HepG2 (cell line): ENCODE measurements around the gene TSPAN11. TPM values are rescaled to one million over a fixed set of nuclear protein-coding genes. Genes with fewer than 3 reads are reported as not detected.

Experiments used
- ATAC-seq: fragments of 200-7000 bp; cut with Tn5 transposase; 3 replicates; pipeline ENCODE4 v1.9.1; 2020; ENCODE audit warnings: mild to moderate bottlenecking, moderate library complexity
- BruUV-seq: library from RNA; stranded (reverse); fragments of 400-500 nt; replicated peaks from 2 replicates; lab custom pipeline; 2021; lab: Mats Ljungman, UMichigan
- CTCF ChIA-PET: fragments of 300-600 bp; formaldehyde crosslinking; extraction: SDS; loops from one replicate; lab custom pipeline; 2021; ENCODE audit warnings: low total read pairs, inconsistent platforms, low intra/inter-chr PET ratio; lab: Yijun Ruan, JAX
- POLR2A ChIA-PET: fragments of 350-600 bp; sonication (Branson Sonifier 250); formaldehyde crosslinking; loops from one replicate; lab custom pipeline; 2020; ENCODE audit warnings: antibody characterized with exemption, inconsistent platforms; lab: Yijun Ruan, JAX
- DNase-seq: peaks from one replicate; pipeline ENCODE4 v3.0.0-alpha.2; 2015; ENCODE audit warnings: low spot score
- FAIRE-seq: peaks from 3 replicates; lab custom pipeline; 2011; peaks lifted over from hg19 to GRCh38; lab: Jason Lieb, UNC
- H2AFZ ChIP-seq: one replicate; pipeline ENCODE4 v1.6.1; 2011; ENCODE audit warnings: low read length, inconsistent platforms
- H3K27ac ChIP-seq: fragments of 300-600 bp; 3 replicates; pipeline ENCODE4 v1.8.0; 2011; ENCODE audit warnings: mixed run types, mild to moderate bottlenecking, mixed read lengths, low read length, inconsistent platforms; ENCODE audit not compliant: insufficient read depth; ENCODE audit errors: extremely low read length
- H3K27me3 ChIP-seq, 2 experiments: fragments of 200-600 bp in 1 of 2; 2 replicates in 1 of 2; 3 replicates in 1 of 2; pipeline versions ENCODE4 v1.6.0 to v1.8.0; 2011; ENCODE audit warnings: low read length in 2 of 2, mild to moderate bottlenecking in 2 of 2, moderate library complexity in 2 of 2, inconsistent platforms in 1 of 2; ENCODE audit not compliant: insufficient read depth in 2 of 2, control insufficient read depth in 1 of 2
- H3K36me3 ChIP-seq, 2 experiments: fragments of 200-600 bp in 1 of 2; replicated peaks in 1 of 2; 2 replicates in 1 of 2; 3 replicates in 1 of 2; pipeline versions ENCODE4 v1.5.1 to v1.8.0; 2011; ENCODE audit warnings: low read length in 2 of 2, inconsistent platforms in 1 of 2; ENCODE audit not compliant: insufficient read depth in 2 of 2, control insufficient read depth in 1 of 2
- H3K4me1 ChIP-seq: 2 replicates; pipeline ENCODE4 v1.5.1; 2012; ENCODE audit warnings: low read length, inconsistent platforms; ENCODE audit not compliant: insufficient read depth
- H3K4me2 ChIP-seq: 2 replicates; pipeline ENCODE4 v1.6.0; 2011; ENCODE audit warnings: low read depth, low read length, inconsistent platforms
- H3K4me3 ChIP-seq, 3 experiments: fragments of 200-600 bp in 1 of 3; sonication (generic), shearing (Covaris generic) in 1 of 3; replicated peaks in 1 of 3; 2 replicates each; pipeline ENCODE4 v1.5.1; 2011 to 2016; ENCODE audit warnings: low read length in 3 of 3, inconsistent platforms in 2 of 3, low read depth in 2 of 3, mild to moderate bottlenecking in 2 of 3, control low read depth in 1 of 3, mixed read lengths in 1 of 3; ENCODE audit not compliant: insufficient read depth in 1 of 3
- H3K79me2 ChIP-seq: one replicate; pipeline ENCODE4 v1.6.1; 2011; ENCODE audit warnings: low read length, inconsistent platforms; ENCODE audit not compliant: insufficient read depth
- H3K9ac ChIP-seq: 2 replicates; pipeline ENCODE4 v1.6.0; 2011; ENCODE audit warnings: mild to moderate bottlenecking, low read depth, low read length, inconsistent platforms; ENCODE audit not compliant: insufficient read depth
- H3K9me3 ChIP-seq: 2 replicates; pipeline ENCODE4 v1.5.1; 2012; ENCODE audit warnings: mild to moderate bottlenecking, low read length
- H4K20me1 ChIP-seq: 2 replicates; pipeline ENCODE4 v1.6.0; 2011; ENCODE audit warnings: inconsistent platforms, mild to moderate bottlenecking, low read length, moderate library complexity; ENCODE audit not compliant: insufficient read depth
- CREBL2 ChIP-seq: sonication (generic); formaldehyde crosslinking; IDR thresholded peaks from 2 replicates; pipeline ENCODE4 v1.8.1; 2023; ENCODE audit warnings: missing genetic modification reagents, mild to moderate bottlenecking, borderline replicate concordance
- FOSL2 ChIP-seq: sonication (generic); formaldehyde crosslinking; IDR thresholded peaks from 2 replicates; pipeline ENCODE4 v1.4.0; 2020; ENCODE audit warnings: missing genetic modification reagents
- HNRNPK ChIP-seq: fragments of 200-400 bp; formaldehyde crosslinking; IDR thresholded peaks from 2 replicates; pipeline ENCODE4 v1.6.1; 2018; ENCODE audit warnings: low read length, low read depth, moderate library complexity, mild to moderate bottlenecking; ENCODE audit not compliant: poor library complexity, severe bottlenecking
- ONECUT2 ChIP-seq: sonication (generic); formaldehyde crosslinking; IDR thresholded peaks from 2 replicates; pipeline ENCODE4 v1.4.0; 2020; ENCODE audit warnings: missing genetic modification reagents
- RFX1 ChIP-seq: fragments of 450-650 bp; IDR thresholded peaks from 2 replicates; pipeline ENCODE4 v1.6.1; 2017
- SMARCC2 ChIP-seq: fragments of 450-650 bp; IDR thresholded peaks from 2 replicates; pipeline ENCODE4 v1.6.1; 2017; ENCODE audit warnings: antibody characterized with exemption, mild to moderate bottlenecking
- ZNF101 ChIP-seq: sonication (generic); formaldehyde crosslinking; IDR thresholded peaks from 2 replicates; pipeline ENCODE4 v1.4.0; 2020; ENCODE audit warnings: mild to moderate bottlenecking, low read depth, missing genetic modification reagents, borderline replicate concordance
- ZNF235 ChIP-seq: sonication (generic); formaldehyde crosslinking; IDR thresholded peaks from 2 replicates; pipeline ENCODE4 v1.8.1; 2023; ENCODE audit warnings: mild to moderate bottlenecking, missing genetic modification reagents, borderline replicate concordance
- ZNF253 ChIP-seq: sonication (generic); formaldehyde crosslinking; IDR thresholded peaks from 2 replicates; pipeline ENCODE4 v1.8.0; 2022; ENCODE audit warnings: mild to moderate bottlenecking, missing genetic modification reagents, borderline replicate concordance
- ZNF468 ChIP-seq: sonication (generic); formaldehyde crosslinking; IDR thresholded peaks from 2 replicates; pipeline ENCODE4 v1.8.0; 2022; ENCODE audit warnings: mild to moderate bottlenecking, moderate library complexity, missing genetic modification reagents
- ZNF574 ChIP-seq: sonication (generic); formaldehyde crosslinking; IDR thresholded peaks from 2 replicates; pipeline ENCODE4 v1.4.0; 2020; ENCODE audit warnings: missing genetic modification reagents
- ZNF660 ChIP-seq: sonication (generic); formaldehyde crosslinking; IDR thresholded peaks from 2 replicates; pipeline ENCODE4 v1.5.1; 2020; ENCODE audit warnings: mild to moderate bottlenecking, low read depth, missing genetic modification reagents, borderline replicate concordance
- ZNF83 ChIP-seq: sonication (generic); formaldehyde crosslinking; IDR thresholded peaks from 2 replicates; pipeline ENCODE4 v1.4.0; 2020; ENCODE audit warnings: missing genetic modification reagents, mild to moderate bottlenecking, borderline replicate concordance
- ZSCAN31 ChIP-seq: sonication (generic); formaldehyde crosslinking; IDR thresholded peaks from 2 replicates; pipeline ENCODE4 v1.5.0; 2020; ENCODE audit warnings: low read depth, mild to moderate bottlenecking, missing genetic modification reagents
- WGBS: methylation state at CpG from one replicate; pipeline ENCODE4 v1.1.6; 2017; ENCODE audit warnings: low lambda C conversion rate; 5-methylcytosine and 5-hydroxymethylcytosine counted together
- in situ Hi-C: cut with HindIII; loops from 2 replicates; pipeline ENCODE4 v1.10.0; 2017; ENCODE audit warnings: low pct_unique_long_range_greater_than_20kb; ENCODE audit not compliant: extremely low pct_ligation_motif_present
- intact Hi-C: fragments of 100-400 bp; cut with micrococcal nuclease; formaldehyde crosslinking; loops from one replicate; pipeline ENCODE4 v1.10.0; 2022; ENCODE audit not compliant: unreplicated experiment
- polyA plus RNA-seq, 8 experiments: library from polyadenylated mRNA; depleted of rRNA in 3 of 8; stranded (reverse) in 7 of 8; unstranded in 1 of 8; fragments of >200 nt; fragmentation: Illumina TruSeq in 4 of 8; extraction: Trizol in 4 of 8; gene quantifications; 2 replicates each; pipeline versions ENCODE4 v1.2.1 to v1.2.3, GENCODE V29; 2011 to 2016; ENCODE audit warnings: low read depth in 4 of 8, missing spikeins in 1 of 8, mixed read lengths in 1 of 8; ENCODE audit not compliant: insufficient read depth in 1 of 8
- total RNA-seq, 5 experiments: library from RNA; depleted of rRNA; stranded (reverse); fragments of >200 nt; fragmentation: Illumina TruSeq; extraction: Trizol; gene quantifications; 2 replicates each; pipeline ENCODE4 v1.2.3, GENCODE V29; 2016; ENCODE audit warnings: low read depth in 1 of 5

The TSPAN11 gene
- total and polyA plus RNA-seq, 2 of the 13 experiments (the other 11 are each of a cell fraction or from before 2014, with no cell fraction given) = 0.01 to 0.07 TPM

DNA sequence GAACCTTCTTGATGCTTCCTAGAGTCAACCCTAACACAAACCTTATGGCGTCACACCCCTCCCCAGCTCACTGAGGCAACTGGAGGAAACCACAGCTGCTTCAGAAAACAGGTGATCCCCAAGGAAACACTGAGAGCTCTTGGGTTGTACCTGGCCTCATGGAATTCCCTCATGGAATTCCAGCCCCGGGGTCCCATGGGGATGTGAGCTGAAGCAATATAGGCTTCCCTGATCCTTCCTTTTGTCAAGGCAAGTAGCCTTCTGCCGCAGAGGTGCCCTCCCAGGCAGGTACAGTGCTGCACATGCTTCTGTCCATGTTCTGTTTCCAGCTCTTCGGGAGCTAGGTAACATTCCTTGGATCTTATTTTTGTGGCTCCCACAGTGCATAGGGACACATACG is 47.3 kb downstream of the TSPAN11 start (continued):
- TF ChIP-seq ONECUT2 (CRISPR knock-in tag) = no peak
- no peak for TF ChIP-seq FOSL2 (CRISPR knock-in tag)

- no peaks in the 10 kb centered on the region for H3K4me1 ChIP-seq
- no peaks in the 10 kb centered on the region for H3K9me3 ChIP-seq
- H3K9ac ChIP-seq = no peak overlapping the region
- H3K27me3 ChIP-seq = peaks cover 6 to 57% of the 10 kb centered on the region in 2 experiments; a peak in 4 of 5 replicates
- no peak overlapping the region for H3K4me2 ChIP-seq
- DNase-seq = no peak
- no peaks in the 10 kb centered on the region for H4K20me1 ChIP-seq
- H3K36me3 ChIP-seq = no peaks in the 10 kb centered on the region
- no peak for FAIRE-seq
- CTCF ChIA-PET = no interaction called here
- H3K79me2 ChIP-seq = no peaks in the 10 kb centered on the region
- no peak for TF ChIP-seq CREBL2
- TF ChIP-seq ZNF468 (CRISPR knock-in tag) = no peak
- no peak for TF ChIP-seq SMARCC2
- TF ChIP-seq RFX1 = no peak
- TF ChIP-seq ZNF101 (CRISPR knock-in tag) = no peak
- no peak for TF ChIP-seq ZNF235
- TF ChIP-seq ZNF660 (CRISPR knock-in tag) = no peak
- TF ChIP-seq ZNF574 (CRISPR knock-in tag) = no peak
- no peak for TF ChIP-seq ZNF253
- no peak for TF ChIP-seq ZSCAN31 (CRISPR knock-in tag)
- TF ChIP-seq ZNF83 (CRISPR knock-in tag) = no peak
- TF ChIP-seq HNRNPK = no peak
- H3K4me3 ChIP-seq = no peak overlapping the region
- ATAC-seq = no peak; the same call in 2 of the 3 replicates
- no TSS peak for BruUV-seq
- no peak overlapping the region for H3K27ac ChIP-seq
- 6% methylated on average over 10 of the region's 20 CpGs for WGBS
- intact Hi-C loops (no loop called here), in situ Hi-C loops (no loop called here)
- no peak overlapping the region for H2AFZ ChIP-seq
- POLR2A ChIA-PET = no interaction called here
These were observed 48.4 kb downstream of the TSPAN11 start for GRCh38 chr12:30974746-30975500.
